ENCODE results near the gene SGCD. TPM values are rescaled to one million over a fixed set of nuclear protein-coding genes. Genes with fewer than 3 reads are reported as not detected.

Gene SGCD
- total RNA-seq, 1 experiment from 2014 or later, result not detected

DNA sequence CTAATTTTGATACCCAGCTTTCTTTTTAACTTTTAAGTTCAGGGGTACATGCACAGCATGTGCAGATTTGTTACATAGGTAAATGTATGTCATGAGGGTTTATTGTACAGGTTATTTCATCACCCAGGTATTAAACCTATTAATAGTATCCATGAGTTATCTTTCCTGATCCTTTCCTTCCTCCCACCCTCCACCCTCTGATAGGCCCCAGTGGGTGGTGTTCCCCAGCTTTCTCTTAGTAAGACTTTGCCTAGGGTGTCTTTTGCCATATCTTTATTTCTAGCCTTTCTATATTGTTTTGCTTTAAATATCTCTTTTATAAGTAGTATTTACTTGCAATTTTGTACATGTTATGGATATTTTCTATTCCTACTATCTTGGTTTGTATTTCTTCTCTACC, 243.7 kb downstream of the SGCD start:
- DNase-seq (ENCODE audit: low read depth, low spot score) (no peak), ATAC-seq (no peak)
- POLR2A ChIA-PET, result no interaction called here
- CTCF ChIA-PET, result no interaction called here
- Histone ChIP-seq H3K79me2 (ENCODE audit: insufficient read depth, low read length) (no peaks in the 10 kb centered on the region), H3K36me3 (ENCODE audit: control insufficient read depth in 1 of 2, insufficient read depth in 2 of 2, low read length in 2 of 2) (no peaks in the 10 kb centered on the region), H3K4me2 (ENCODE audit: low read length) (no peak overlapping the region), H2AFZ (ENCODE audit: low read depth, low read length, poor library complexity, severe bottlenecking) (no peak overlapping the region), H3K27me3 (ENCODE audit: insufficient read depth, low read length) (no peaks in the 10 kb centered on the region), H3K4me1 (ENCODE audit: control insufficient read depth in 1 of 2, insufficient read depth in 2 of 2, low read length in 2 of 2) (no peaks in the 10 kb centered on the region), H3K27ac (ENCODE audit: low read depth, low read length) (no peak overlapping the region), H3K9me2 (ENCODE audit: insufficient read depth) (no peaks in the 10 kb centered on the region), H3K9ac (ENCODE audit: low read length) (no peak overlapping the region), H4K20me1 (ENCODE audit: insufficient read depth) (no peaks in the 10 kb centered on the region), H3K9me3 (ENCODE audit: control insufficient read depth in 1 of 2, insufficient read depth in 1 of 2, low read depth in 1 of 2, low read length in 2 of 2) (no peaks in the 10 kb centered on the region; a peak in 1 of 4 replicates), H3K4me3 (replicated peaks in 1 of 2; ENCODE audit: low read depth in 1 of 2, low read length in 2 of 2) (no peak overlapping the region)
- no TSS peak for BruUV-seq (replicated peaks)
- RAD21 ChIA-PET (ENCODE audit: low non-redundant PET in 1 of 2, low total read pairs in 2 of 2, uncharacterized antibody in 2 of 2, unreplicated experiment in 2 of 2), result no interaction called here
- intact Hi-C loops (cut with micrococcal nuclease), result no loop called here
- TF ChIP-seq, protein P1, sequence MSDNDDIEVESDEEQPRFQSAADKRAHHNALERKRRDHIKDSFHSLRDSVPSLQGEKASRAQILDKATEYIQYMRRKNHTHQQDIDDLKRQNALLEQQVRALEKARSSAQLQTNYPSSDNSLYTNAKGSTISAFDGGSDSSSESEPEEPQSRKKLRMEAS (IDR thresholded peaks at IDR 0.05), result no peak
- TF ChIP-seq POLR2AphosphoS5 (IDR thresholded peaks at IDR 0.05; ENCODE audit: low read depth, low read length) (no peak), JUND (IDR thresholded peaks at IDR 0.05) (no peak), ELF1 (IDR thresholded peaks at IDR 0.05; ENCODE audit: borderline replicate concordance, low read depth) (no peak), SIN3A (IDR thresholded peaks at IDR 0.05; ENCODE audit: low read depth) (no peak), EZH2 (IDR thresholded peaks at IDR 0.05) (no peak), YY1 (IDR thresholded peaks at IDR 0.05; ENCODE audit: extremely low read depth, insufficient replicate concordance, low read depth, low read length) (no peak), EZH2phosphoT487 (IDR thresholded peaks at IDR 0.05; ENCODE audit: borderline replicate concordance) (no peak)

DNA sequence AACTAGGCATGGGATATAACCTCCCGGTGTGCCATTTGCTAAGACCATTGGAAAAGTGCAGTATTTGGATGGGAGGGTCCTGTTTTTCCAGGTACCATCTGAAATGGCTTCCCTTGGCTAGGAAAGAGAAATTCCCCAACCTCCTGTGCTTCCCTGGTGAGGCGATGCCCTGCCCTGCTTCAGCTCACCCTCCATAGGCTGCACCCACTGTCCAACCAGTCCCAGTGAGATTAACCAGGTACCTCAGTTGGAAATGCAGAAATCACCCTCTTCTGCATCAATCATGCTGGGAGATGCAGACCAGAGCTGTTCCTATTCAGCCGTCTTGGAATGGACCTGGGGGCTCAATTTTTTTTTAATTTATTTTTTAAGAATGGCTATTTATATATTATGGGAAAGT, 254.8 kb downstream of the SGCD start:
- no peaks in the 10 kb centered on the region for H3K27me3 ChIP-seq (ENCODE audit: insufficient read depth, low read length)
- no peaks in the 10 kb centered on the region for H4K20me1 ChIP-seq (ENCODE audit: insufficient read depth)
- no peaks in the 10 kb centered on the region for H3K4me1 ChIP-seq (ENCODE audit: control insufficient read depth in 1 of 2, insufficient read depth in 2 of 2, low read length in 2 of 2)
- H2AFZ ChIP-seq (ENCODE audit: low read depth, low read length, poor library complexity, severe bottlenecking), result no peak overlapping the region
- DNase-seq (ENCODE audit: low read depth, low spot score), result no peak
- H3K27ac ChIP-seq (ENCODE audit: low read depth, low read length), result no peak overlapping the region
- no TSS peak for BruUV-seq (replicated peaks)
- ATAC-seq, result no peak
- ChIA-PET CTCF (no interaction called here), POLR2A (no interaction called here), RAD21 (ENCODE audit: low non-redundant PET in 1 of 2, low total read pairs in 2 of 2, uncharacterized antibody in 2 of 2, unreplicated experiment in 2 of 2) (no interaction called here)
- intact Hi-C loops (cut with micrococcal nuclease), result no loop called here
- no peaks in the 10 kb centered on the region for H3K9me3 ChIP-seq (ENCODE audit: control insufficient read depth in 1 of 2, insufficient read depth in 1 of 2, low read depth in 1 of 2, low read length in 2 of 2)
- H3K9me2 ChIP-seq (ENCODE audit: insufficient read depth), result no peaks in the 10 kb centered on the region
- no peaks in the 10 kb centered on the region for H3K36me3 ChIP-seq (ENCODE audit: control insufficient read depth in 1 of 2, insufficient read depth in 2 of 2, low read length in 2 of 2)
- no peak overlapping the region for H3K4me3 ChIP-seq (replicated peaks in 1 of 2; ENCODE audit: low read depth in 1 of 2, low read length in 2 of 2)
- no peaks in the 10 kb centered on the region for H3K79me2 ChIP-seq (ENCODE audit: insufficient read depth, low read length)
- no peak overlapping the region for H3K4me2 ChIP-seq (ENCODE audit: low read length)
- no peak overlapping the region for H3K9ac ChIP-seq (ENCODE audit: low read length)
- TF ChIP-seq JUND (IDR thresholded peaks at IDR 0.05) (no peak), ELF1 (IDR thresholded peaks at IDR 0.05; ENCODE audit: borderline replicate concordance, low read depth) (no peak), SRF (IDR thresholded peaks at IDR 0.05; ENCODE audit: low read depth) (no peak), EZH2phosphoT487 (IDR thresholded peaks at IDR 0.05; ENCODE audit: borderline replicate concordance) (no peak), EZH2 (IDR thresholded peaks at IDR 0.05) (no peak), CTCF (IDR thresholded peaks at IDR 0.05 in 2 of 3, conservative IDR thresholded peaks at IDR 0.05 in 1 of 3; ENCODE audit: borderline replicate concordance in 1 of 3, insufficient read depth in 1 of 3, low read depth in 2 of 3, low read length in 2 of 3) (no peak), RAD21 (IDR thresholded peaks at IDR 0.05; ENCODE audit: low read depth) (no peak), EGR1 (IDR thresholded peaks at IDR 0.05; ENCODE audit: low read depth) (no peak), POLR2A (IDR thresholded peaks at IDR 0.05; ENCODE audit: borderline replicate concordance, extremely low read depth, insufficient read depth, insufficient read length) (no peak), CEBPB (IDR thresholded peaks at IDR 0.05; ENCODE audit: low read depth) (no peak), SIN3A (IDR thresholded peaks at IDR 0.05; ENCODE audit: low read depth) (no peak), TCF7L2 (IDR thresholded peaks at IDR 0.05; ENCODE audit: borderline replicate concordance, extremely low read depth, insufficient read depth, insufficient read length) (no peak)
- TF ChIP-seq, protein P1 (IDR thresholded peaks at IDR 0.05), result no peak
- TF ChIP-seq, protein P2, sequence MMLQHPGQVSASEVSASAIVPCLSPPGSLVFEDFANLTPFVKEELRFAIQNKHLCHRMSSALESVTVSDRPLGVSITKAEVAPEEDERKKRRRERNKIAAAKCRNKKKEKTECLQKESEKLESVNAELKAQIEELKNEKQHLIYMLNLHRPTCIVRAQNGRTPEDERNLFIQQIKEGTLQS (IDR thresholded peaks at IDR 0.05), result no peak
- TF ChIP-seq, protein P3, sequence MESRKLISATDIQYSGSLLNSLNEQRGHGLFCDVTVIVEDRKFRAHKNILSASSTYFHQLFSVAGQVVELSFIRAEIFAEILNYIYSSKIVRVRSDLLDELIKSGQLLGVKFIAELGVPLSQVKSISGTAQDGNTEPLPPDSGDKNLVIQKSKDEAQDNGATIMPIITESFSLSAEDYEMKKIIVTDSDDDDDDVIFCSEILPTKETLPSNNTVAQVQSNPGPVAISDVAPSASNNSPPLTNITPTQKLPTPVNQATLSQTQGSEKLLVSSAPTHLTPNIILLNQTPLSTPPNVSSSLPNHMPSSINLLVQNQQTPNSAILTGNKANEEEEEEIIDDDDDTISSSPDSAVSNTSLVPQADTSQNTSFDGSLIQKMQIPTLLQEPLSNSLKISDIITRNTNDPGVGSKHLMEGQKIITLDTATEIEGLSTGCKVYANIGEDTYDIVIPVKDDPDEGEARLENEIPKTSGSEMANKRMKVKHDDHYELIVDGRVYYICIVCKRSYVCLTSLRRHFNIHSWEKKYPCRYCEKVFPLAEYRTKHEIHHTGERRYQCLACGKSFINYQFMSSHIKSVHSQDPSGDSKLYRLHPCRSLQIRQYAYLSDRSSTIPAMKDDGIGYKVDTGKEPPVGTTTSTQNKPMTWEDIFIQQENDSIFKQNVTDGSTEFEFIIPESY (IDR thresholded peaks at IDR 0.05; ENCODE audit: extremely low read depth, insufficient replicate concordance, low read length), result no peak

Data from HCT116 (cell line).